ENCODE data around the gene RS1.

DNA sequence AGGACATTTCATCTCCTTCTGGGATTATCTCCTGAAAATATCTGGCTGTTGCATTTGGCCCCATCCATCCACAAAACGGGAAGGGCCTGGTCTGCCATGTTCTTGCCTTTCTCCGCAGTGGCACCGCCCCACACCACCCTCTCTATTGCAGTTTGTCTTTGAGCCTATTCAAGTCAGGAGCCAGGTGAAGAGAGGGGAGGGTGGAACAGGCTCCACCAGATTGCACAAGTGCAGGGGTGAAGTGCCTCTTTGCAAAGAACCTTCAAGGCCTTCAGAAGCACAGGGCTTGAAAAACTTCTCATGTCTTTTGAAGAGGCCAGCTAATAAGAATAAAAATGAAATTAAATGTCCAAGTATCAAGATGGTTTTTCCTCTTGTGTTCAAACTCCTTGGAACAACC lies 28.7 kb downstream of the RS1 start:
- TF ChIP-seq, protein P1, sequence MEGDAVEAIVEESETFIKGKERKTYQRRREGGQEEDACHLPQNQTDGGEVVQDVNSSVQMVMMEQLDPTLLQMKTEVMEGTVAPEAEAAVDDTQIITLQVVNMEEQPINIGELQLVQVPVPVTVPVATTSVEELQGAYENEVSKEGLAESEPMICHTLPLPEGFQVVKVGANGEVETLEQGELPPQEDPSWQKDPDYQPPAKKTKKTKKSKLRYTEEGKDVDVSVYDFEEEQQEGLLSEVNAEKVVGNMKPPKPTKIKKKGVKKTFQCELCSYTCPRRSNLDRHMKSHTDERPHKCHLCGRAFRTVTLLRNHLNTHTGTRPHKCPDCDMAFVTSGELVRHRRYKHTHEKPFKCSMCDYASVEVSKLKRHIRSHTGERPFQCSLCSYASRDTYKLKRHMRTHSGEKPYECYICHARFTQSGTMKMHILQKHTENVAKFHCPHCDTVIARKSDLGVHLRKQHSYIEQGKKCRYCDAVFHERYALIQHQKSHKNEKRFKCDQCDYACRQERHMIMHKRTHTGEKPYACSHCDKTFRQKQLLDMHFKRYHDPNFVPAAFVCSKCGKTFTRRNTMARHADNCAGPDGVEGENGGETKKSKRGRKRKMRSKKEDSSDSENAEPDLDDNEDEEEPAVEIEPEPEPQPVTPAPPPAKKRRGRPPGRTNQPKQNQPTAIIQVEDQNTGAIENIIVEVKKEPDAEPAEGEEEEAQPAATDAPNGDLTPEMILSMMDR (IDR thresholded peaks at IDR 0.05) = no peak
- TF ChIP-seq POLR2A (IDR thresholded peaks at IDR 0.05) = no peak
